Natural killer cell (primary cell): ENCODE measurements around the gene GTF2E1. TPM values are rescaled to one million over a fixed set of nuclear protein-coding genes. Genes with fewer than 3 reads are reported as not detected.

ENCODE experiments used
- ATAC-seq, 3 donors: fragments of 150-1000 bp in 2 of 3; fragments of 200-7000 bp in 1 of 3; cut with Tn5 transposase; 1 replicate in 1 of 3; 2 replicates in 2 of 3; pipeline ENCODE4 v1.10.0; 2021; ENCODE audit warnings: mild to moderate bottlenecking in 2 of 3, moderate library complexity in 2 of 3
- DNase-seq, 2 donors: peaks; one replicate each; pipeline versions ENCODE4 v3.0.0 to v3.0.0-alpha.2; 2013 to 2021; ENCODE audit warnings: mixed read lengths in 1 of 2
- H3K27ac ChIP-seq: one replicate; pipeline ENCODE4 v1.5.1; 2013; ENCODE audit warnings: mild to moderate bottlenecking, low read length
- H3K27me3 ChIP-seq: one replicate; pipeline ENCODE4 v1.6.1; 2013; ENCODE audit warnings: low read length; ENCODE audit not compliant: control insufficient read depth, insufficient read depth
- H3K36me3 ChIP-seq: one replicate; pipeline ENCODE4 v1.6.1; 2013; ENCODE audit warnings: low read length; ENCODE audit not compliant: control insufficient read depth, insufficient read depth
- H3K4me1 ChIP-seq: one replicate; pipeline ENCODE4 v1.6.1; 2013; ENCODE audit warnings: low read length; ENCODE audit not compliant: control insufficient read depth, insufficient read depth
- H3K4me3 ChIP-seq: one replicate; pipeline ENCODE4 v1.5.1; 2013; ENCODE audit warnings: low read length
- H3K9me3 ChIP-seq: one replicate; pipeline ENCODE4 v1.6.1; 2013; ENCODE audit warnings: low read length; ENCODE audit not compliant: control insufficient read depth, insufficient read depth
- H3K27ac Mint-ChIP-seq, 2 donors: one replicate each; pipeline ENCODE4 v1.8.0; 2022; ENCODE audit warnings: mild to moderate bottlenecking in 2 of 2, mixed read lengths in 2 of 2, moderate library complexity in 1 of 2
- H3K27me3 Mint-ChIP-seq, 2 donors: one replicate each; pipeline ENCODE4 v1.8.0; 2022; ENCODE audit warnings: low read depth in 2 of 2, mixed read lengths in 2 of 2
- H3K36me3 Mint-ChIP-seq: one replicate; pipeline ENCODE4 v1.8.0; 2022; ENCODE audit warnings: mixed read lengths
- H3K4me1 Mint-ChIP-seq, 2 donors: one replicate each; pipeline ENCODE4 v1.8.0; 2022; ENCODE audit warnings: mixed read lengths in 2 of 2
- H3K4me3 Mint-ChIP-seq: one replicate; pipeline ENCODE4 v1.8.0; 2022; ENCODE audit warnings: mild to moderate bottlenecking, moderate library complexity, mixed read lengths
- H3K9me3 Mint-ChIP-seq, 2 donors: one replicate each; pipeline ENCODE4 v1.8.0; 2022; ENCODE audit warnings: mixed read lengths in 2 of 2
- CTCF ChIP-seq: fragments of 200-600 bp; IDR thresholded peaks from one replicate; pipeline ENCODE4 v1.8.0; 2022; ENCODE audit warnings: antibody characterized with exemption
- WGBS: methylation state at CpG from one replicate; pipeline ENCODE4 v1.1.7; 2013; ENCODE audit warnings: missing lambda C conversion rate; ENCODE audit not compliant: insufficient coverage; 5-methylcytosine and 5-hydroxymethylcytosine counted together
- intact Hi-C: fragments of 100-400 bp; cut with micrococcal nuclease; formaldehyde crosslinking; loops from one replicate; pipeline ENCODE4 v1.14.2; 2022
- total RNA-seq, 4 donors: library from RNA; stranded (reverse); fragments of 120-200 nt in 1 of 4; gene quantifications; one replicate each; pipeline versions ENCODE4 v1.2.3 to v1.2.4, GENCODE V29; 2013 to 2022

The GTF2E1 gene
- total RNA-seq, 3 donors from 2014 or later (not counting 1 experiment from before 2014, with no cell fraction given), result 10.9 to 15.7 (median 12.7) TPM

GRCh38 chr3:120772081-120772480 lies 29.5 kb downstream of the GTF2E1 start:
- H3K27ac ChIP-seq, result no peak overlapping the region
- no peaks in the 10 kb centered on the region for H3K27me3 Mint-ChIP-seq
- intact Hi-C loops, result no loop called here
- H3K4me1 ChIP-seq, result no peaks in the 10 kb centered on the region
- H3K4me3 ChIP-seq, result no peak overlapping the region
- H3K27me3 ChIP-seq, result no peaks in the 10 kb centered on the region
- ATAC-seq (no peak), DNase-seq (no peak)
- H3K4me3 Mint-ChIP-seq, result no peak overlapping the region
- no peaks in the 10 kb centered on the region for H3K9me3 ChIP-seq
- no peak for TF ChIP-seq CTCF
- 94% methylated on average over 2 of the region's 2 CpGs for WGBS
- peaks cover 39% of the 10 kb centered on the region for H3K36me3 ChIP-seq
- H3K36me3 Mint-ChIP-seq, result no peaks in the 10 kb centered on the region
- peaks cover 11 to 31% of the 10 kb centered on the region in 2 donors for H3K4me1 Mint-ChIP-seq
- H3K9me3 Mint-ChIP-seq, result no peaks in the 10 kb centered on the region
- H3K27ac Mint-ChIP-seq, result no peak overlapping the region

- DNase-seq (no peak), ATAC-seq (no peak)
- intact Hi-C loops, result no loop called here
- Mint-ChIP-seq H3K27me3 (no peaks in the 10 kb centered on the region), H3K4me1 (peaks cover 11 to 14% of the 10 kb centered on the region in 2 donors), H3K27ac (no peak overlapping the region), H3K9me3 (no peaks in the 10 kb centered on the region), H3K4me3 (no peak overlapping the region), H3K36me3 (no peaks in the 10 kb centered on the region)
- no peak overlapping the region for H3K4me3 ChIP-seq
- no peak overlapping the region for H3K27ac ChIP-seq
- no peaks in the 10 kb centered on the region for H3K9me3 ChIP-seq
- no peaks in the 10 kb centered on the region for H3K27me3 ChIP-seq
- no peaks in the 10 kb centered on the region for H3K4me1 ChIP-seq
- H3K36me3 ChIP-seq, result peaks cover 43% of the 10 kb centered on the region
- no peak for TF ChIP-seq CTCF
Observed at GRCh38 chr3:120773932-120774331, 31.4 kb downstream of the GTF2E1 start.

GRCh38 chr3:120775411-120775810 lies 32.9 kb downstream of the GTF2E1 start:
- TF ChIP-seq CTCF, result no peak
- H3K27me3 Mint-ChIP-seq, result no peaks in the 10 kb centered on the region
- no peaks in the 10 kb centered on the region for H3K9me3 ChIP-seq
- 92% methylated on average over 4 of the region's 4 CpGs for WGBS
- DNase-seq, result no peak
- intact Hi-C loops, result no loop called here
- H3K4me1 Mint-ChIP-seq, result peaks cover 0 to 5% of the 10 kb centered on the region in 2 donors
- H3K4me3 ChIP-seq, result no peak overlapping the region
- H3K27ac Mint-ChIP-seq, result no peak overlapping the region
- no peak overlapping the region for H3K27ac ChIP-seq
- H3K36me3 Mint-ChIP-seq, result no peaks in the 10 kb centered on the region
- ATAC-seq, result no peak
- no peaks in the 10 kb centered on the region for H3K27me3 ChIP-seq
- no peak overlapping the region for H3K4me3 Mint-ChIP-seq
- no peaks in the 10 kb centered on the region for H3K9me3 Mint-ChIP-seq
- H3K4me1 ChIP-seq, result no peaks in the 10 kb centered on the region
- H3K36me3 ChIP-seq, result peaks cover 50% of the 10 kb centered on the region

GRCh38 chr3:120778776-120779175 lies 36.2 kb downstream of the GTF2E1 start:
- 100% methylated on average over 3 of the region's 3 CpGs for WGBS
- DNase-seq (no peak), ATAC-seq (no peak)
- Histone ChIP-seq H3K27ac (no peak overlapping the region), H3K27me3 (no peaks in the 10 kb centered on the region), H3K4me1 (no peaks in the 10 kb centered on the region), H3K4me3 (no peak overlapping the region), H3K9me3 (no peaks in the 10 kb centered on the region), H3K36me3 (peaks cover 40% of the 10 kb centered on the region)
- Mint-ChIP-seq H3K4me3 (no peak overlapping the region), H3K36me3 (no peaks in the 10 kb centered on the region), H3K4me1 (no peaks in the 10 kb centered on the region), H3K27ac (no peak overlapping the region), H3K27me3 (no peaks in the 10 kb centered on the region), H3K9me3 (no peaks in the 10 kb centered on the region)
- no peak for TF ChIP-seq CTCF
- intact Hi-C loops, result no loop called here
